Measurements from ENCODE around the gene BTBD16. TPM values are rescaled to one million over a fixed set of nuclear protein-coding genes. Genes with fewer than 3 reads are reported as not detected.

BTBD16 gene
- total RNA-seq, 6 experiments from 2014 or later, result not detected

- TF ChIP-seq CTCF (IDR thresholded peaks at IDR 0.05), result no peak
These were observed 60.0 kb downstream of the BTBD16 start for GRCh38 chr10:122331100-122331499.

GRCh38 chr10:122331615-122332446, 60.7 kb downstream of the BTBD16 start:
- no peak for TF ChIP-seq CTCF (IDR thresholded peaks at IDR 0.05)
- Mint-ChIP-seq H3K4me1 (ENCODE audit: low read depth) (0 out of 2 replicates have a peak, but pooled peaks cover 5% of the 10 kb centered on the region), H3K27ac (no peak overlapping the region), H3K36me3 (ENCODE audit: low read depth) (no peaks in the 10 kb centered on the region), H3K27me3 (ENCODE audit: insufficient read depth) (peaks cover 24% of the 10 kb centered on the region), H3K9me3 (no peaks in the 10 kb centered on the region), H3K4me3 (no peak overlapping the region)
- no peak for DNase-seq

More at GRCh38 chr10:122331100-122331499, 60.0 kb downstream of the BTBD16 start:
- H3K27me3 Mint-ChIP-seq (ENCODE audit: insufficient read depth), result peaks cover 21% of the 10 kb centered on the region
- no peaks in the 10 kb centered on the region for H3K36me3 Mint-ChIP-seq (ENCODE audit: low read depth)
- H3K4me1 Mint-ChIP-seq (ENCODE audit: low read depth), result 0 out of 2 replicates have a peak, but pooled peaks cover 5% of the 10 kb centered on the region
- no peak overlapping the region for H3K27ac Mint-ChIP-seq
- no peaks in the 10 kb centered on the region for H3K9me3 Mint-ChIP-seq
- no peak overlapping the region for H3K4me3 Mint-ChIP-seq
- DNase-seq, result no peak

- no peak overlapping the region for H3K4me3 Mint-ChIP-seq
- H3K36me3 Mint-ChIP-seq (ENCODE audit: low read depth), result no peaks in the 10 kb centered on the region
- TF ChIP-seq CTCF (IDR thresholded peaks at IDR 0.05), result no peak
- DNase-seq, result peak; percentile 6
- peaks cover 26% of the 10 kb centered on the region for H3K27me3 Mint-ChIP-seq (ENCODE audit: insufficient read depth)
- no peaks in the 10 kb centered on the region for H3K9me3 Mint-ChIP-seq
- H3K27ac Mint-ChIP-seq, result no peak overlapping the region
- 0 out of 2 replicates have a peak, but pooled peaks cover 5% of the 10 kb centered on the region for H3K4me1 Mint-ChIP-seq (ENCODE audit: low read depth)
These were observed 61.9 kb downstream of the BTBD16 start for GRCh38 chr10:122333037-122333436.

- Mint-ChIP-seq H3K9me3 (no peaks in the 10 kb centered on the region), H3K4me3 (no peak overlapping the region), H3K36me3 (ENCODE audit: low read depth) (no peaks in the 10 kb centered on the region), H3K4me1 (ENCODE audit: low read depth) (0 out of 2 replicates have a peak, but pooled peaks cover 5% of the 10 kb centered on the region), H3K27me3 (ENCODE audit: insufficient read depth) (peaks cover 23% of the 10 kb centered on the region), H3K27ac (no peak overlapping the region)
- no peak for TF ChIP-seq CTCF (IDR thresholded peaks at IDR 0.05)
- no peak for DNase-seq
These were observed 65.2 kb downstream of the BTBD16 start for GRCh38 chr10:122336332-122336731.

- DNase-seq, result no peak
- H3K27me3 Mint-ChIP-seq (ENCODE audit: insufficient read depth), result peaks cover 18% of the 10 kb centered on the region
- no peak for TF ChIP-seq CTCF (IDR thresholded peaks at IDR 0.05)
- H3K9me3 Mint-ChIP-seq, result no peaks in the 10 kb centered on the region
- H3K36me3 Mint-ChIP-seq (ENCODE audit: low read depth), result no peaks in the 10 kb centered on the region
- no peak overlapping the region for H3K27ac Mint-ChIP-seq
- no peak overlapping the region for H3K4me3 Mint-ChIP-seq
- H3K4me1 Mint-ChIP-seq (ENCODE audit: low read depth), result 0 out of 2 replicates have a peak, but pooled peaks cover 5% of the 10 kb centered on the region
These were observed 65.9 kb downstream of the BTBD16 start for GRCh38 chr10:122336961-122337360.
